Cardiac fibroblast (primary cell): ENCODE measurements around the gene NEAT1.

ENCODE experiments used
- DNase-seq, 2 donors: peaks; one replicate each; pipeline versions ENCODE4 v3.0.0 to v3.0.0-alpha.2; 2010; ENCODE audit warnings: low read depth in 2 of 2
- H3K4me3 ChIP-seq, 2 donors: replicated peaks in 1 of 2; 1 replicate in 1 of 2; 2 replicates in 1 of 2; pipeline ENCODE4 v1.5.1; 2011; ENCODE audit warnings: low read depth in 2 of 2, low read length in 2 of 2, mild to moderate bottlenecking in 2 of 2, moderate library complexity in 1 of 2
- CTCF ChIP-seq: IDR thresholded peaks from one replicate; pipeline ENCODE4 v1.5.1; 2011; ENCODE audit warnings: low read depth, mild to moderate bottlenecking, low read length, inconsistent platforms

The NEAT1 gene

DNA sequence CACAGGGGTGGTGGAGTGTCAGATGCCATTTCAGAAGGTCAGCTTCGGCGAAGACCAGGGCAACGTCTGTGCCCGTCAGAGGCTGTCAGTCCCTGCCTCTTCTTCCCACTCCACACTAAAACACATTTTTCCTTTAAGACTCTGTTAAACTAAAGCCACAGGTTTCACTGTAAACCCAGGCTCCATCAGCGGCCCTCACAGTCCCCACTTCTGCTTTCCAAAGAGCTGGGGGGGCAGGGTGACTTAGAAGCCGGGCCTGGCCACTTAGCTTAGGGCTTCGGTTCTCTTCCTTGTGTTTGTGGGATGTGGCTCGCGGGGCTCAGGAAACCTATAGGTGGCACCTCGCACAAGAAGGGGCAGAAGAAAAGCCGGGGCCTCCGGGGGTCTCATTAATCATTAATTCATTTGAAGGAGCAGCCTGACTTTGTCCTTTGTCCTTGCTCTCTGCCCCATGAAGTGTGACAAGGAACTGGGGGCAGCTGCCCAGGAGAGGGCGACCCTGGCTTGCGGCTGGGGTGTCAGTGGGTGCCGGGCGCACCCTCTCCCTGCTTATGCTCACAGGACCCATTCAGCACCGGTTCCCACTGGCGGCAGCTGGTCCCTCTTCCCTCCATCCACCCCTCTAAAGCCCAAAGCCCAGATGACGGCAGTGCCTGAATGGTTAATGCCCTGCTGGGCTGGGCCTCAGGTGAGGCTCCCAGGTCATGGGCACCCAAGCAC is 44.2 kb upstream of the NEAT1 start:
- no peak for TF ChIP-seq CTCF
- H3K4me3 ChIP-seq = no peak overlapping the region
- no peak for DNase-seq

DNA sequence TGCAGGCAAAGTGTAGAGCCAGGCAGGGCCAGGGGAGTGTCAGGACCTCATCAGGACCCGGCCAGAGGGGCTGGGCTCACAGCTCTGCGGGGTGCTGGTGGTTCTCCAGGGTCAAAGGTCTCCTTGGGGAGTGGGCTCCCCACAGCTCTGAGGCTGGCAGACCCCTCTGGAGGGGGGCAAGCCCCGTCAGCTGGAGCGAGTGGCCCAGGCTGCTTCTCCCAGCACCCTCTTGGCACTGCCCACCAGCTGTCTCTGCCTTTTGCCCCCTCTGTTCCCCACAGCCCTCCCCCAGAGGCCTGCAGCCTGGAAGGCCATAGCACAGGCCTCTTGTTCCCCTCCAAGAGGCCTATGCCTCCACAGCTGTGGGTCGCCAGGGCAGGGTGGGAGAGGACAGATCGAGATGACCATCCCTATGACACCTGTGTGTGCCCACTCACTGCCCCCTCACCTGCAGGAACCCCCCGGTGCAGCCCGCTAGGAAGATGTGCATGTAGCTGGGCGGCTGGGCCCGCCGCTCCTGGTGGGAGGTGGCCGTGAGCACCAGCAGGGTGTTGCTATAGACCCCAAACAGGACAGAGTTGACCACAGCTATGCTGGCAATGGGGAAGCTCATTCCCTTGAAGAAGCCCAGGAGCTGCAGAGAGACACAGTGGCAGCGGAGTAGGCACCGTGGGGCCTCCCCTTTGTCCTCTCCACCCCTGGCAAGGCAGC is 43.5 kb upstream of the NEAT1 start:
- H3K4me3 ChIP-seq = no peak overlapping the region
- no peak for TF ChIP-seq CTCF
- no peak for DNase-seq

- no peak for TF ChIP-seq CTCF
- H3K4me3 ChIP-seq = no peak overlapping the region
- no peak for DNase-seq
These were observed 42.7 kb upstream of the NEAT1 start for GRCh38 chr11:65379698-65380459.

DNA sequence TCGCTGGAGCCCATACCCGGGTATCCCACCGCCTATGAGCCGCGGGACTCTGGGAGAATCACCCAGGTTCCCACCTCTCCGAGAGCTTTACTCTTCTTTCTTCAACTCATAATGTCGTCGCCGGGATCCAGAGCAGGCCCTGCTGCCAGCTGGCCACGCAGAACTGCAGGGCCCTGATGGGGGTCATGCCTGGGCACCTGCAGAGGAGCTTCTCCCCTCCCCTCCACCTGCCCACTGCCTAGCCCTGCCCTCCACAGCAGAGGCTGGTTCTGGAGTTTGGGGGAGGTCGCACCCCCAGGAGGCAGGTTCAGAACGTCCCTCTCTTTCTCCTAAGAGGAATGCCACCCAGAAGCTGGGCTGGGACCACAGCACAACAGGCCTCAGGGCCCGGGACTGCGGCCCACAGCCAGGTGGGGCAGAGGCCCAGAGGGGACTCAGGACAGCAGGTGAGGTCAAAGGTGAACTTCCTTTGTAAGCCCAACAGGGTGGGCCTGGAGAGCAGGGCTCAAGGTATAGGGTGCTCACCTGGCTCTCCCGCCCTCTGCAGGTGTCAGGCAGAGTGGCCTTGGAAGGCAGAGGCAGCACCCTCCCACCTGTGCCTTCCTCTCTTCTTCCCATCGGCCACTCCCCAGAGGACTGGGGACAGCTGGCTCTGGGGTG is 42.0 kb upstream of the NEAT1 start:
- DNase-seq = no peak
- TF ChIP-seq CTCF = no peak
- no peak overlapping the region for H3K4me3 ChIP-seq

GRCh38 chr11:65381716-65382032 is 40.9 kb upstream of the NEAT1 start:
- no peak for TF ChIP-seq CTCF
- H3K4me3 ChIP-seq = peak overlapping the region; percentile 40 to 41
- peak; percentile 60 to 68 for DNase-seq

DNA sequence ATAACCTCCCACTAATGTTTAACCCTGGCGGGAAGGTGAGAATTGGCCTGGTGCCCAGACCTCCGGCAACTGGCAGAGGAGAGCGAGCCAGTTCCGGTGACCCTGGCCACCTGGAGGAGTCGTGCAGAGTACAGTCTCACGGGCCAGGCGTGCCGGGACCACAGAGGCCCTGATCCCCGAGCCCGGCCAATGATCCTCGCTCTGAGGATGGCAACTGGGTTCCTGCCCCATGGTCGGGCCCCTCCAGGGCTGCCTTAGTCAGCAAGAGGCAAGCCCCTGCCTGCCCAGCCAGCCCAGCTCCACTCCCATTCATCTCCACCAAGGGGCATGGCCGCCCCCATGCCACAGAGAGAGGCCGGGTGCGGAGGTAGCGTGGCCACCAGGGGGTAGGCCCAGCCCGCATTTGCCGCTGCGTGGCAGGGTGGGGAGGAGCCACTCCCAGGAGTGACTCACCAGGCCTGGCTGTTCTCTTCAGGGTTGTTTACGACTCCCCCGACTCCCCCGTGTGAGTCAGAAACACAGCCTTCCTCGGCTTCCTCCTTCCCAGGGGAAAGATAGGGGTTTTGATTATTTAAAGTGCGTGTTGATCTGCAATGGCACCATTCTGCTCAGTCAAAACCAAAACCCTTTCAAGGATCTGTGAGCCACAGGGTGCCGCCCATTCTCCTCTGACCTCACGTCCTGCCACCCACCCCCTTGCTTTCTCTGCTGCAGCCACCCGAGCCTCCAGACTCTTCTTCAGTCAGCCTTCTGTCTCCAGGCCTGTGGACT is 40.4 kb upstream of the NEAT1 start, which contains the start of gene SLC25A45:
SLC25A45 (minus strand) TSS at position 614 of the 771 bp plus-strand sequence. CDS start 695 bp downstream, outside the sequence.
- peak within 1 kb of the TSS; percentile 40 to 46 for H3K4me3 ChIP-seq
- DNase-seq = peak; percentile 99
- peak; percentile 75 for TF ChIP-seq CTCF
